Measurements from ENCODE around the gene CCDC196. TPM values are rescaled to one million over a fixed set of nuclear protein-coding genes. Genes with fewer than 3 reads are reported as not detected.

The CCDC196 gene
- total RNA-seq, 2 experiments from 2014 or later = not detected

GRCh38 chr14:66473223-66473622, 12.9 kb upstream of the CCDC196 start:
- no peak overlapping the region for H3K4me2 ChIP-seq (ENCODE audit: low read length)
- no peaks in the 10 kb centered on the region for H3K36me3 ChIP-seq (ENCODE audit: insufficient read depth, low read length)
- POLR2A ChIA-PET = interaction anchor here (0.6 kb wide), 1 partner anchor 119 kb away, joined by 3 read pairs; no protein-coding TSS in a partner anchor
- peaks cover 12% of the 10 kb centered on the region for H3K9me3 ChIP-seq (ENCODE audit: low read length)
- H3K79me2 ChIP-seq (ENCODE audit: insufficient read depth, low read depth, low read length) = no peaks in the 10 kb centered on the region
- H4K20me1 ChIP-seq (ENCODE audit: insufficient read depth, low read length) = no peaks in the 10 kb centered on the region
- CTCF ChIA-PET (ENCODE audit: unreplicated experiment) = no interaction called here
- no peak overlapping the region for H3K4me3 ChIP-seq (ENCODE audit: low read depth, low read length, poor library complexity, severe bottlenecking)
- H2AFZ ChIP-seq (ENCODE audit: low read length) = no peak overlapping the region
- intact Hi-C loops (cut with micrococcal nuclease; ENCODE audit: unreplicated experiment) = no loop called here
- BruUV-seq (replicated peaks) = no TSS peak
- DNase-seq (ENCODE audit: low spot score) = no peak
- no peaks in the 10 kb centered on the region for H3K9me2 ChIP-seq (ENCODE audit: insufficient read depth, low read length)
- H3K27ac ChIP-seq (ENCODE audit: low read depth, low read length, poor library complexity, severe bottlenecking) = no peak overlapping the region
- TF ChIP-seq, protein P1, sequence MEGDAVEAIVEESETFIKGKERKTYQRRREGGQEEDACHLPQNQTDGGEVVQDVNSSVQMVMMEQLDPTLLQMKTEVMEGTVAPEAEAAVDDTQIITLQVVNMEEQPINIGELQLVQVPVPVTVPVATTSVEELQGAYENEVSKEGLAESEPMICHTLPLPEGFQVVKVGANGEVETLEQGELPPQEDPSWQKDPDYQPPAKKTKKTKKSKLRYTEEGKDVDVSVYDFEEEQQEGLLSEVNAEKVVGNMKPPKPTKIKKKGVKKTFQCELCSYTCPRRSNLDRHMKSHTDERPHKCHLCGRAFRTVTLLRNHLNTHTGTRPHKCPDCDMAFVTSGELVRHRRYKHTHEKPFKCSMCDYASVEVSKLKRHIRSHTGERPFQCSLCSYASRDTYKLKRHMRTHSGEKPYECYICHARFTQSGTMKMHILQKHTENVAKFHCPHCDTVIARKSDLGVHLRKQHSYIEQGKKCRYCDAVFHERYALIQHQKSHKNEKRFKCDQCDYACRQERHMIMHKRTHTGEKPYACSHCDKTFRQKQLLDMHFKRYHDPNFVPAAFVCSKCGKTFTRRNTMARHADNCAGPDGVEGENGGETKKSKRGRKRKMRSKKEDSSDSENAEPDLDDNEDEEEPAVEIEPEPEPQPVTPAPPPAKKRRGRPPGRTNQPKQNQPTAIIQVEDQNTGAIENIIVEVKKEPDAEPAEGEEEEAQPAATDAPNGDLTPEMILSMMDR (conservative IDR thresholded peaks at IDR 0.05; ENCODE audit: low read length) = no peak
- no peak for TF ChIP-seq EZH2phosphoT487 (IDR thresholded peaks at IDR 0.05; ENCODE audit: borderline replicate concordance, low read depth, low read length)
- H3K4me1 ChIP-seq (ENCODE audit: insufficient read depth, low read length, poor library complexity, severe bottlenecking) = no peaks in the 10 kb centered on the region

- POLR2A ChIA-PET = no interaction called here
- no peaks in the 10 kb centered on the region for H3K9me3 ChIP-seq (ENCODE audit: low read length)
- no peak overlapping the region for H3K4me2 ChIP-seq (ENCODE audit: low read length)
- H3K27ac ChIP-seq (ENCODE audit: low read depth, low read length, poor library complexity, severe bottlenecking) = no peak overlapping the region
- DNase-seq (ENCODE audit: low spot score) = no peak
- no peak overlapping the region for H2AFZ ChIP-seq (ENCODE audit: low read length)
- TF ChIP-seq, protein P1 (conservative IDR thresholded peaks at IDR 0.05; ENCODE audit: low read length) = no peak
- TF ChIP-seq EZH2phosphoT487 (IDR thresholded peaks at IDR 0.05; ENCODE audit: borderline replicate concordance, low read depth, low read length) = no peak
- no peaks in the 10 kb centered on the region for H3K9me2 ChIP-seq (ENCODE audit: insufficient read depth, low read length)
- no peaks in the 10 kb centered on the region for H4K20me1 ChIP-seq (ENCODE audit: insufficient read depth, low read length)
- H3K79me2 ChIP-seq (ENCODE audit: insufficient read depth, low read depth, low read length) = no peaks in the 10 kb centered on the region
- H3K4me3 ChIP-seq (ENCODE audit: low read depth, low read length, poor library complexity, severe bottlenecking) = no peak overlapping the region
- intact Hi-C loops (cut with micrococcal nuclease; ENCODE audit: unreplicated experiment) = no loop called here
- CTCF ChIA-PET (ENCODE audit: unreplicated experiment) = no interaction called here
- BruUV-seq (replicated peaks) = no TSS peak
- H3K4me1 ChIP-seq (ENCODE audit: insufficient read depth, low read length, poor library complexity, severe bottlenecking) = no peaks in the 10 kb centered on the region
- no peaks in the 10 kb centered on the region for H3K36me3 ChIP-seq (ENCODE audit: insufficient read depth, low read length)
Observed at GRCh38 chr14:66476964-66477363, 9.2 kb upstream of the CCDC196 start.

- BruUV-seq (replicated peaks) = no TSS peak
- no peak overlapping the region for H2AFZ ChIP-seq (ENCODE audit: low read length)
- no peaks in the 10 kb centered on the region for H3K4me1 ChIP-seq (ENCODE audit: insufficient read depth, low read length, poor library complexity, severe bottlenecking)
- no peak overlapping the region for H3K4me2 ChIP-seq (ENCODE audit: low read length)
- ChIA-PET CTCF (ENCODE audit: unreplicated experiment) (no interaction called here), POLR2A (no interaction called here)
- no peak overlapping the region for H3K4me3 ChIP-seq (ENCODE audit: low read depth, low read length, poor library complexity, severe bottlenecking)
- intact Hi-C loops (cut with micrococcal nuclease; ENCODE audit: unreplicated experiment) = no loop called here
- TF ChIP-seq EZH2phosphoT487 (IDR thresholded peaks at IDR 0.05; ENCODE audit: borderline replicate concordance, low read depth, low read length) = no peak
- TF ChIP-seq, protein P1 (conservative IDR thresholded peaks at IDR 0.05; ENCODE audit: low read length) = no peak
- no peak for DNase-seq (ENCODE audit: low spot score)
- H4K20me1 ChIP-seq (ENCODE audit: insufficient read depth, low read length) = no peaks in the 10 kb centered on the region
- H3K79me2 ChIP-seq (ENCODE audit: insufficient read depth, low read depth, low read length) = no peaks in the 10 kb centered on the region
- H3K36me3 ChIP-seq (ENCODE audit: insufficient read depth, low read length) = no peaks in the 10 kb centered on the region
- H3K27ac ChIP-seq (ENCODE audit: low read depth, low read length, poor library complexity, severe bottlenecking) = no peak overlapping the region
- H3K9me3 ChIP-seq (ENCODE audit: low read length) = no peaks in the 10 kb centered on the region
- H3K9me2 ChIP-seq (ENCODE audit: insufficient read depth, low read length) = no peaks in the 10 kb centered on the region
Observed at GRCh38 chr14:66477567-66477966, 8.6 kb upstream of the CCDC196 start.
